Activated CD8-positive, alpha-beta T cell treated with anti-CD3 and anti-CD28 coated beads for 36 hours (primary cell): ENCODE results near the gene PLGRKT. TPM values are rescaled to one million over a fixed set of nuclear protein-coding genes. Genes with fewer than 3 reads are reported as not detected.
A peak's percentile ranks its signal among the peaks of the same experiment; 100 is the strongest.

ENCODE experiments used
- ATAC-seq: fragments of 200-7000 bp; cut with Tn5 transposase; one replicate; pipeline ENCODE4 v1.10.0; 2021; ENCODE audit warnings: mild to moderate bottlenecking, moderate library complexity
- CTCF ChIA-PET: fragments of 350-600 bp; sonication (Branson Sonifier 250); formaldehyde crosslinking; loops from one replicate; lab custom pipeline; 2021; ENCODE audit warnings: antibody characterized with exemption; lab: Charles Lee
- POLR2A ChIA-PET: fragments of 350-600 bp; sonication (Branson Sonifier 250); formaldehyde crosslinking; loops from one replicate; lab custom pipeline; 2021; ENCODE audit warnings: antibody characterized with exemption; lab: Charles Lee
- DNase-seq: peaks from one replicate; pipeline ENCODE4 v3.0.0-alpha.2; 2020
- H3K27ac Mint-ChIP-seq: one replicate; pipeline ENCODE4 v1.8.0; 2021; ENCODE audit warnings: mild to moderate bottlenecking, mixed read lengths
- H3K27me3 Mint-ChIP-seq: one replicate; pipeline ENCODE4 v1.8.0; 2021; ENCODE audit warnings: mixed read lengths
- H3K36me3 Mint-ChIP-seq: one replicate; pipeline ENCODE4 v1.8.0; 2021; ENCODE audit warnings: low read depth, mixed read lengths
- H3K4me1 Mint-ChIP-seq: one replicate; pipeline ENCODE4 v1.8.0; 2021; ENCODE audit warnings: low read depth, mixed read lengths
- H3K4me3 Mint-ChIP-seq: one replicate; pipeline ENCODE4 v1.8.0; 2021; ENCODE audit warnings: mild to moderate bottlenecking, moderate library complexity, mixed read lengths
- H3K9me3 Mint-ChIP-seq: one replicate; pipeline ENCODE4 v1.8.0; 2021; ENCODE audit warnings: mixed read lengths
- intact Hi-C: fragments of 100-400 bp; cut with micrococcal nuclease; formaldehyde crosslinking; loops from one replicate; pipeline ENCODE4 v1.10.0; 2022
- total RNA-seq, 2 experiments: library from RNA; stranded (reverse); gene quantifications; one replicate each; pipeline ENCODE4 v1.2.3, GENCODE V29; 2021
- TF ChIP-seq, protein P1 (sequence below): fragments of 200-600 bp; IDR thresholded peaks from one replicate; pipeline ENCODE4 v1.8.0; 2022; ENCODE audit warnings: antibody characterized with exemption, mild to moderate bottlenecking

Gene PLGRKT
- total RNA-seq, 2 experiments from 2014 or later = 26.6 to 28.5 TPM

DNA sequence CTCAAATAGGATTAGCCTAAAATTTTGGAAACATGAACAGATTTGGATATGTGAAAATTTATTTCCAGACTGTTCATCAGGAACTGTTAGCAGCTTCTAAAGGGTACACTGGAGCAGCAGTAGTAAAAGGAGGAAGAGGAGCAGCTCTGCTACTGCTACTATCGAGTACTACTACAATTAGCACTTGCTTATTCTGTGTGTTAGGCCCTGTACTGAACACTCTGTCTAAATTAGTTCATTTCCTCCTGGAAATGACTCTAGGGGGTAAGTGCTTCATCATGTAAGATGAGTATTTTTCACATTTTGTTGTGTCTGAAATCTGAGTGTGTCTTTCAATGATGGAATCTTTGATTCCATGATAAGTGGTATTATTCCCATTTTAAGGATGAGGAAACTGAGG, 22.4 kb upstream of the PLGRKT start:
- intact Hi-C loops = no loop called here
- peaks cover 1% of the 10 kb centered on the region for H3K9me3 Mint-ChIP-seq
- CTCF ChIA-PET = interaction anchor here (1.1 to 3.0 kb wide), 6 partner anchors 13 to 140 kb away, joined by 3 to 17 read pairs (median 6); partner anchors contain the start of gene PLGRKT
- no peaks in the 10 kb centered on the region for H3K27me3 Mint-ChIP-seq
- H3K4me3 Mint-ChIP-seq = peak overlapping the region; percentile 43
- H3K27ac Mint-ChIP-seq = peak overlapping the region; percentile 78
- ATAC-seq (no peak), DNase-seq (no peak)
- peaks cover 65% of the 10 kb centered on the region for H3K36me3 Mint-ChIP-seq
- H3K4me1 Mint-ChIP-seq = peaks cover 54% of the 10 kb centered on the region
- POLR2A ChIA-PET = interaction anchor here (1.1 to 1.3 kb wide), 3 partner anchors 12 to 28 kb away, joined by 3 to 7 read pairs (median 3); no protein-coding TSS in a partner anchor
- TF ChIP-seq, protein P1, sequence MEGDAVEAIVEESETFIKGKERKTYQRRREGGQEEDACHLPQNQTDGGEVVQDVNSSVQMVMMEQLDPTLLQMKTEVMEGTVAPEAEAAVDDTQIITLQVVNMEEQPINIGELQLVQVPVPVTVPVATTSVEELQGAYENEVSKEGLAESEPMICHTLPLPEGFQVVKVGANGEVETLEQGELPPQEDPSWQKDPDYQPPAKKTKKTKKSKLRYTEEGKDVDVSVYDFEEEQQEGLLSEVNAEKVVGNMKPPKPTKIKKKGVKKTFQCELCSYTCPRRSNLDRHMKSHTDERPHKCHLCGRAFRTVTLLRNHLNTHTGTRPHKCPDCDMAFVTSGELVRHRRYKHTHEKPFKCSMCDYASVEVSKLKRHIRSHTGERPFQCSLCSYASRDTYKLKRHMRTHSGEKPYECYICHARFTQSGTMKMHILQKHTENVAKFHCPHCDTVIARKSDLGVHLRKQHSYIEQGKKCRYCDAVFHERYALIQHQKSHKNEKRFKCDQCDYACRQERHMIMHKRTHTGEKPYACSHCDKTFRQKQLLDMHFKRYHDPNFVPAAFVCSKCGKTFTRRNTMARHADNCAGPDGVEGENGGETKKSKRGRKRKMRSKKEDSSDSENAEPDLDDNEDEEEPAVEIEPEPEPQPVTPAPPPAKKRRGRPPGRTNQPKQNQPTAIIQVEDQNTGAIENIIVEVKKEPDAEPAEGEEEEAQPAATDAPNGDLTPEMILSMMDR = no peak

DNA sequence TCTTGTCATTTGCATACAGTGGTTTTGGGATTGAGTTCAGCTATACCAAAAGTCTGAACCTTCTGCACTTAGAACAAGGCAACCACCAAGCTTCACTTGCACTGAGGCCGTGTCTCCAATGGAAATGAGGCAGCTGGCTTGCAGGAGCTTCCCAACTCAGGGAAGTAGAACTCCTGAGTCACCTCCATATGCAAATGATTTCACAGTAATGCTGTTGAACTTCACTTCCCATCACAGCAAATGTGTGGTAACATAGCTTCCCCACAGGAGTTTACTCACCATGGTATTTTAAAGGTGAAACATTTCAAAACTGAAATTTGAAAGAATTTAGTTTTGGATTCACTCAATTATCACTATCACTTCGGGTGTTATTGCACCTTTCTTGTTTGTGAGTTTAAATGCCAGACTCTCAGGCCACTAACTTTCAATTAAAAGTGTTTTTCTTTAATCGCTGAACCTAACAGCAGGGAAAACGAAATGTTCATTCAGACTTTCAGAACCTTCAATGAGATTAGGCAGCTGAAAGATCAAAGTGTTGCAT, 21.6 kb upstream of the PLGRKT start:
- intact Hi-C loops = loop anchor here (5.0 to 10.0 kb wide), 3 partner anchors 58 to 525 kb away; no protein-coding TSS in a partner anchor

DNA sequence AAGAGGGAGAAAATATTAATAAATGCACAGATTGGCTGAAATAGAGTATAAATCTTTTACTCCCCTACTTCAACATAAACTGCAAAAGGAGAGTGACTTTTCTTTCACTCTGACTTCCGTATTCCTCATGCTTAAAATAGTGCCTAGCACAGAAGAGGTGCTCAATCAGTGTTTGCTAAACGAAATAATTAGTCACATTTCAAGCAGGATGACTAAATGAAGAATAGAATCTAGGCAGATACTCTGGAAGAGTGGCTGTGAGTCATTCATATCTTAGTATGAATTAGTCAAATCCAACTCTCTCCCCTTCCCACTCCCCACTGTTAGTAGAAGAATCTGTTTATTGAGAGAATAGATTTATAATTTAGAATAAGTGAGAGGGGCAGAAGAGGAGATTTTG, 17.5 kb upstream of the PLGRKT start:
- Mint-ChIP-seq H3K36me3 (peaks cover 49% of the 10 kb centered on the region), H3K27me3 (no peaks in the 10 kb centered on the region), H3K4me1 (peaks cover 78% of the 10 kb centered on the region), H3K9me3 (peaks cover 1% of the 10 kb centered on the region), H3K4me3 (peak overlapping the region; percentile 50), H3K27ac (peak overlapping the region; percentile 59)
- TF ChIP-seq, protein P1 = no peak
- ATAC-seq (peak; percentile 55), DNase-seq (no peak)
- intact Hi-C loops = loop anchor here (5.0 to 10.0 kb wide), 3 partner anchors 62 to 520 kb away; no protein-coding TSS in a partner anchor
- POLR2A ChIA-PET = interaction anchor here (1.8 kb wide), 1 partner anchor 18 kb away, joined by 6 read pairs; the partner anchor contains the start of gene PLGRKT
- CTCF ChIA-PET = interaction anchor here (0.6 to 1.0 kb wide), 2 partner anchors 25 to 112 kb away, joined by 3 read pairs; no protein-coding TSS in a partner anchor

More for the DNA sequence above, 21.6 kb upstream of the PLGRKT start:
- TF ChIP-seq, protein P1 = no peak
- CTCF ChIA-PET = interaction anchor here (1.1 to 3.0 kb wide), 6 partner anchors 9 to 141 kb away, joined by 3 to 17 read pairs (median 8); partner anchors contain the start of genes CD274 and PLGRKT
- peaks cover 1% of the 10 kb centered on the region for H3K9me3 Mint-ChIP-seq
- peak; percentile 69 for ATAC-seq
- peaks cover 62% of the 10 kb centered on the region for H3K4me1 Mint-ChIP-seq
- no peaks in the 10 kb centered on the region for H3K27me3 Mint-ChIP-seq
- peaks cover 62% of the 10 kb centered on the region for H3K36me3 Mint-ChIP-seq
- peak overlapping the region; percentile 78 for H3K27ac Mint-ChIP-seq
- DNase-seq = peak; percentile 31
- H3K4me3 Mint-ChIP-seq = peak overlapping the region; percentile 43
- POLR2A ChIA-PET = interaction anchor here (1.1 to 1.5 kb wide), 5 partner anchors 9 to 51 kb away, joined by 3 to 10 read pairs (median 4); partner anchors contain the start of genes CD274 and PDCD1LG2

DNA sequence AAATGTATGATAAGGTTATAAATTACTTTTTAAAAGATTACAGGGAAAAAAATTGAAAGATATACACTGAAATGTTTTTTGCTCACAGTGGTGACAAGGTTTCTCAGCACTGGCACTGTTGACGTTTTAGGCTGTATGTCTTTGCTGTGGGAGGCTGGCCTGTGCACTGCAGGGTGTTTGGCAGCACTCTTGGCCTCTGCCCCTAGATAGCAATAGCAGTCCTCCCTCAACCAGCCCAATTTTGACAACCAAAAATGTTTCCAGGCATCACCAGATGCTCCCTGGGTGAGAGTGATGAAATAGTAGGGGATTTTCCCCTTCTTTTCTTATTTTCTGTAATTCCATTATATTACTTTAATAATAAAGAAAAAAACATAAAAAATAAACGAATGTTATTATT, 15.9 kb upstream of the PLGRKT start:
- Mint-ChIP-seq H3K4me3 (peak overlapping the region; percentile 58), H3K27me3 (no peaks in the 10 kb centered on the region), H3K36me3 (peaks cover 35% of the 10 kb centered on the region), H3K27ac (peak overlapping the region; percentile 84), H3K4me1 (peaks cover 75% of the 10 kb centered on the region), H3K9me3 (no peaks in the 10 kb centered on the region)
- POLR2A ChIA-PET = no interaction called here
- CTCF ChIA-PET = no interaction called here
- ATAC-seq (peak; percentile 11), DNase-seq (peak; percentile 43)
- TF ChIP-seq, protein P1 = no peak
- intact Hi-C loops = loop anchor here (10.0 kb wide), 1 partner anchor 519 kb away; no protein-coding TSS in a partner anchor

DNA sequence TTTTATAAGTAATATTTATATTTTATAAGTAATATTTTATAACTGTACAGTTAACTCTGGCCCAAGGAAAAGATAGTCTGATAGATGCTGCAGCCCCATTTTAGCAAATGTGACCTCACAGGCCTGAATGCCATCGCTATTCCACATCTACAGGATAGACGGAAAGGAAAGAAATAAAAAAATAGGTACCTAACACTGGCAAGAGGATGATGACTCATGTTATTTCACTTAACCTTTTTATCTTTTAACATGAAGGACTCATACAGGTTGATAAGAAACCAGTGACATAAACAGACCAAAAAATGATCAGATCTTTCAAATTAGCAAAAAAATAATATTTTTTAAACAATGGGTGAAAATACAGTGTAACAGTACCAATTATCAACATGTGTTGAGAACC, 15.3 kb upstream of the PLGRKT start:
- CTCF ChIA-PET = interaction anchor here (1.5 kb wide), 1 partner anchor 137 kb away, joined by 5 read pairs; no protein-coding TSS in a partner anchor
- POLR2A ChIA-PET = no interaction called here
- H3K27ac Mint-ChIP-seq = peak overlapping the region; percentile 84
- H3K4me1 Mint-ChIP-seq = peaks cover 75% of the 10 kb centered on the region
- H3K27me3 Mint-ChIP-seq = no peaks in the 10 kb centered on the region
- no peaks in the 10 kb centered on the region for H3K9me3 Mint-ChIP-seq
- DNase-seq (no peak), ATAC-seq (no peak)
- H3K36me3 Mint-ChIP-seq = peaks cover 28% of the 10 kb centered on the region
- TF ChIP-seq, protein P1 = no peak
- intact Hi-C loops = loop anchor here (10.0 kb wide), 1 partner anchor 518 kb away; no protein-coding TSS in a partner anchor
- peak overlapping the region; percentile 58 for H3K4me3 Mint-ChIP-seq
